GM21786 (cell line): ENCODE data around the gene F2RL3.

Source experiments
- ATAC-seq: cut with Tn5 transposase; IDR thresholded peaks from one replicate; pipeline ENCODE4 v1.9.1; 2021; ENCODE audit not compliant: unreplicated experiment

Gene F2RL3

DNA sequence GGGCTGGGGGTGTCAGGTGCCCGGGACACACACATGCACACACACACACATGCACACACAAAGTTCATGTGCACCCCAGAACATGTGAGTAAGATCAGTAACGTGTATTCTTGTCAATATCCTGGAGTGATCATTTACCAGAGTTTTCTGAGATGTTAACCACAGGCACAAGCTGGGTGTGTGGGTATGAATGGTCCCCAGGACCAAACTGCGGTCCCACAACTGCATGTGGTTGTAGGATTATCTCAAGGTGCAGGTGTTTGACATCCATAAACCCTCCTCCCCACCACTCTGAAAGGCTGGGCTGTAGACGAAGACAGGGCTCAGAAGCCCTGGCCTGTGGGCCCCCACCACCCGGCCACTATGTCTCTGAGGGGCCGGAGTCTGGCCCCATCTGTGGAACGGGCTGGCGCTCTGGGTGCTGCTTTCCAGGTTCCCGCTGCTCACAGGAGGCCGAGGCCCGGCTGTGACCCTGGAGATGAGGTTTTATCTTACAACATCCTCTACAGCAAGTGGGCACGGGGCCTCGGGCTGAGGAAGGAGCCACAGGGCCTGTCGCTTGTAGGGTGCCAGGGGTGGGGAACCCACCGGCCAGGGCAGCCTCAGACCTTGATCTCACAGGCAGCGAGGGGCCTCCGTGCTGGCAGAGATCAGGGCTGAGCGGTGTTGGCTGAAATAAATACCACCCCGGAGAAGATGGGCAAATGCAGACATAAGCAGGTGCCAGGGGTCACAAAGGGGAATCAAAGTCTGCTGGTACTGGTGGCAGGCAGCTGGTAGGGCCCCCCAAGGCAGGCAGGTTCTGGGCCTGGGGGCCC, 4.3 kb downstream of the F2RL3 start:
- no peak for ATAC-seq

DNA sequence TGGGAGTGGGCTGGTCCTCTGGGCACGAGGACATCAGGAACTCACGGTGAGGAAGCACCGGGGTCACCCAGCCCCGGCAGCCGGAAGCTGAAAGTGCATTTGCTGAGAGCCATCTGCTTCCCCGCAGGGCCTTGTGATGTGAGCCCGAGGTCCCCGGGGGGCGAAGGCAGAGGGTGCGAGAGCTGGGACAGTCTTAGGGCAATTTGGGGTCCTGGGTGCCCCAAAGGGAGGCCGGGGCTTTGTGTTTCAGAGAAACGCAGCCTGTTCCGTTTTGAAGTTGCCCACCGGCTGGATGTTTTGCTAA, 4.8 kb downstream of the F2RL3 start:
- ATAC-seq: no peak

DNA sequence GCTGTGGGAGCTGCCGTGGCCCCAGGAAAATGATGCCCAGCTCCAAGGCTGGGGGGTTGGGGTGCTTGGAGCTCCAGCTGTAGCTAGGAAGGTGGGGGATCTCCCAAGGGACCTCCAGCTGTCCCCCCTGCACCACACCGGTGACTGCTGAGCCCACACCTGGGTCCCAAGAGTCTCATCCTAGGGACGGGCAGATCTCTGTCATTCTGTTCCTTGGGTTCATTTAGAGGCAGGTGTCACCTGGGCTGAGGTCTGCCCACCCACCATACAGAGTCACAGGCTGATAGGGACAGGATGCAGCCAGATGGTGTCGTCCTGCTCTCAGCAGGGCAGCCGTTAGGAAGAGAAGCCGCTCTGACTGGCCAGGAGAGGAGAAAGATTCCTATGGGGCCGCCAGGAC, 5.3 kb downstream of the F2RL3 start:
- no peak for ATAC-seq

DNA sequence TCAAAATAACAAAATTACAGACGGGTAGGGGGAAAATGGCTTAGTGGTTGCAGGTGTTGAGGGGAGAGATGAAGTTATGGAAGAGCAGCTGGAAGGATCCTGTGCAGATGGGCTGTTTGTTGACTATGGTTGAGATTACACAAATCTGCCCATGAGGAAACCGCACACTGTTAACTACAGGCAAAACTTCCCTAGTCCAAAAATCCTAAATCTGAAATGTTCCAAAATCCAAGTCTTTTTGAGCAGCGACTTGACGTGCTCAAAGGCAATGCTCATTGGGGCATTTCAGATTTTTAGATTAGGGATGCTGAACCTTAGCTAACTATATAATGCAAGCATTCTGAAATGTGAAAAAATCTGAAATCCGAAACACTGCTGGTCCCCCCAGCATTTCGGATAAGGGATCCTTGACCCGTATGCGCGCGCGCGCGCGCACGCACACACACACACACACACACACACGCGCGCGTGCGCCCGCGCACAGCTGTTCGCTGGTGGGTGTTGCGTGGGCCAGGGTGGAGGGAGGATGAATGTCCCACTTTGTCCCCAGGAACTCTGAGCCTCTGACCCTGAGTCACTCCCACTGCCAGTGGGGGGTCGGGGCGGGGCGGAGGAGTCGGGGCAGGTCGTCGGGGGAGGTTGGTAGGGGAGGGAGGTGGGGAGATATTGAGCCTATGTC, 6.8 kb downstream of the F2RL3 start:
- no peak for ATAC-seq

DNA sequence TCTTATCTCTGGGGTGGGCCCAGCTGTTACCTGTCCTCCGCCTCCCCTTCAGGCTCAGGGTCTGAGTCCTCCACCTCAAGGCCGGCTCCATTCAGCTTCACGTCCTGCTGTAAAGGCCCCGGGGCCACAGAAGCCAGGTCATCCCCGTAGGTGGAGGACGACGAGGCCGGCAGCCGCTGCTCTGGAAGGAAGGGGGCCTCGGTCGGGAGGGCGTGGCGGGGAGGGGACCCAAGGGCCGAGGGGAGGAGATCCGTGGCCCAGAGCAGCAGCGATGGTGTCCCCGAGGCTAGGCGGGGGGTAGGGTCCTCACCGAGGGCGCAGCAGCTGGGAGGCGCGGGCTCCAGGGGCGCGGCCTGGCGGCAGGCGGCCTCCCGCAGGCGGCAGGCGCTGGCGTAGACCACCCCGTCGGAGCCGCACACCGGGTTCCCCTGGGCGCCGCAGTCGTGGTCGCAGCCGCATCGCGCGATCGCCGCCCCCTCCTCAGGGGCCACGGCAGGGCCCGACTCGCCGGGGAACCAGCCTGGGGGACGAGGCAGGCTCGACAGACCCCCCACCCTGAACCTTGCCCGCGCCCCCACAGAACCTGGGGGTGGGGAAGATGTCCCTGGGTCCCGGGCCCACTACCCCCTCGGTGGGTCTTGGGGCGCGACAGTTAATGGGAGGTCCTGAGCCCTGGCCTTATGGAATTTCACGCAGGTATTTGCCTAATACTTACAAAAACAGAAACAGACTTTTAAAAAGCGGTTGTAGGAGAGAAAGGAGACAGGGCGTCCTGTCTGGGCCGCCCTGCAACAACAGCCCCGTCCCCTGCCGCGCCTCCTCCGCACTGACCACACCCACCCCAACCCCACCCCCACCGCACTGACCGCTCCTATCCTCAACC, 7.6 kb downstream of the F2RL3 start:
- ATAC-seq: peak; percentile 18

DNA sequence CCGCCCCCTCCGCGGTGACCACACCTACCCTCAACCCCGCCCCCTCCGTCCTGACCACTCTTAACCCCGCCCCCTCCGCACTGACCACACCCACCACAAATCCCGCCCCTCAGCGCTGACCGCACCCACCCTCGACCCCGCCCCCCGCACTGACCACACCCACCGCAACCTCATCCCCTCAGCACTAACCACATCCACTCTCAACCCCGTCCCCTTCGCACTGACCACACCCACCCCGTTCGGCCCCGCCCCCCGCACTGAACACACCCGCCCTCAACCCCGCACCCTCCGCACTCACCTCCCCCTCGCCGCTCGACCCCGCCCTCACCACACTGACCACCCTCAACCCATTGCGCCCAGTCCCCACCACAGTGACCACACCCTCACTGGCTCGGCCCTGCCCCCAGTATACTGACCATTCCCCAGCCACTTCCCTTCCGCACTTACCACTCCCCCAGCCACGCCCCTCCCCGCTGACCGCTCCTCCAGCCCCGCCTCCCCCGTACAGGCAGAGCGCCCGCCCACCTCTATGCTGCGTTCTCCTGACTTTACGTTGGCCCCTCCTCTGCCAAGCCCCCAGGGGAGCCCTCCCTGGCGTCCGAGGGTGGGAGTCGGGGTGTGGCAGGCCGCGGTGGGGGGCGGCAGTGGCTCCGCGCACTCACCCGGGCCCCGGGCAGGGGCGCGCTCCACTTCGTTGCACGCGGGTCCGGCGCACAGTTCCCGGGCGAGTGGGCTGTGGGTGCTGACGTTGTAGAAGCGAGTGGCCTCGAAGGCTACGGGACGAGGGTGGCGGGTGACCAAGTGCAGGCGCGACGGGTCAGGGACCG, 8.4 kb downstream of the F2RL3 start:
- ATAC-seq: peak; percentile 43

DNA sequence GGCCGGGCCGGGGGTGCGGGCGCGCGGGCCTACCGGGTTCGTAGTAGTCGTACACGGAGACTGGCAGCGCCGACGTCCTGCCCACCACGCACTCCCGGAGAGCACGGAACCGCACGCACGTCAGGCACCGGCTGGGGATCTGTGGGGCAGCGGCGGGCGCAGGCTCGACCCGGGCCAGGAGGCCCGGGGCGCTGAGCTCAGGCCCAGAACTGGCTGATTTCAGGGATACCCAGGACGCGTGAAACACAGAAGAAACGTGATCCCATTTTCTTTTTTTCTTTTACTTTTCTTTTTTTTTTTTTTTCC, 9.0 kb downstream of the F2RL3 start:
- no peak for ATAC-seq

DNA sequence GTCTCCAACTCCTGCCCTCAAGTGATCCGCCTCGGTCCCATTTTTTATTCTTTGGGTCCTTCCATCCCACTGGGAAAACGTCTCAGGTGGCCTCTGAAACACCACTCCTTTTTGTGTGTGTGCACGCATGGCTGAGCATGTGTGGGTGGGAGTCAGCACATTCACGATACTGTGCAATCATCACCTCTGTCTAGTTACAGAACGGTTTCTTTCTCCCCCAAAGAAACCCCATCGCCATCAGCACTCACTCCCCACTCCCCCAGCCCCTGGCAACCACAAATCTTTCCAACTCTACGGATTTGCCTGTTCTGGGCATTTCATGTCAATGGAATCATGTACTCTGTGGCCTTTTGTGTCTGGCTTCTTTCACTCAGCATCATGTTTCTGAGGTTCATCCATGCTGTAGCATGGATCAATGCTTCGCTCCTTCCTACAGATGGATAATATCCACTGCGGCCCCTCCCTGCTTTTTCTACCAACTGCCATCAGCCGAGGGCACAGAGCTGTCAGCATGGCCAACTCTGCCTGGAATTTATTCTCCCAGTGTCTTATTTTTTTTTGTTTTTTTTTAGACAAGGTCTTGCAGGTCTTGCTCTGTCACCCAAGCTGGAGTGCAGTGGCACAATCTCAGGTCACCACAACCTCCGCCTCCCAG, 9.7 kb downstream of the F2RL3 start:
- ATAC-seq: no peak

DNA sequence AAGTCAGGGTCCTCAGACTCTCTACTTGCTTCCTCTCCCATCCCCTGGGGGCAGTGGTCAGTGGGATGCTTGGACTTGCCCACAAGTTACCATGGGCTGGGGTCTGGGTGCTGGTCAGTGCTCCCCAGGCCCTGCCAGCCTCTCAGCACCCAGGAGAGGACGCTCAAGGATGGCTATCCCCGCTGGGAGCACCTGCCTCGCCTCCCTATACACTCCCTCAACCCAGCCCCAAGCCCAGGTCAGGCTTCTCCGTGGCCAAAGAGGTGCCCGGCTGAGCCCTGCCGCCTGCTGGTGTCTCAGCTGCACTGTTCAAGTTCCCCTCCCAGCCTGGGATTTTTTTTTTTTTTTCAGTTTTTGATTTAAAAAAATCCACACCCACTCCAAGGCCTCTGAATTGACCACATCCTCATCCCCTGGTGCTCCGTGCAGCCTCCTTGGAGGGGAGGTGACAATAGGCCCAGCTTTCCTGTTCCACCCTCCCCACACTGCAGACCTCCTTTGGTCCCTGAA, 10.8 kb downstream of the F2RL3 start:
- no peak for ATAC-seq

DNA sequence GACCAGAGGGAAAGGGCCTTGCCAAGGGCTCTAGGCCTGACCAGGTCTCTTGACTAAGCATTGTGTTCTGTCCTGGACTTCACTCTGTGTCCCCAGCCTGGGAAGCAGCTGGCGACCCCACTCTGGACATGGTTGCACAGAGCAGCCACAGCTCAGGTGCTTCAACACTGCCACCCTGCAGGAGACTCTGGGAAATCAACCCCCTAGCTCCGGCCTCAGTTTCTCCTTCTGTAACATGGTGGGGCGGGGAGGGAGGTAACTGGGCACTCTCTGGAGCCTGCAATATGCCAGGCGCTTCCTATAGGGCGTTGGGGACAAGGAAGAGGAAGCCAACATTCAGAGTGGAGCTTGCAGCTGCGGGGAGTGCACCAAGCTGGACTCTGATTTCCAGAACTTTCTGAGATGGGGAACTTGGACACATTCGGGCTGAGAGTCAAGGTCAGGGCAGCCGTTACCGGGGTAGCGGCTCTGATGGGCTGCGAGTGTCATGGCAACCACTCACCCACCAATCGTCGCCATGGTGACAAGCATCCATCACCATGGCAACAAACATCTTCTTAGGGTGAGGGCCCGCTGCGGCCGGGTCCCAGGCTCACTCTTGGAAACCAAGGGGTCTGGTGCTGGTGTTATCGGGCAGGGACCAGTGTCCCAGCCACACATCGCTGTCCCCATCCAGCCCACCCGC, 12.8 kb downstream of the F2RL3 start:
- ATAC-seq: no peak

DNA sequence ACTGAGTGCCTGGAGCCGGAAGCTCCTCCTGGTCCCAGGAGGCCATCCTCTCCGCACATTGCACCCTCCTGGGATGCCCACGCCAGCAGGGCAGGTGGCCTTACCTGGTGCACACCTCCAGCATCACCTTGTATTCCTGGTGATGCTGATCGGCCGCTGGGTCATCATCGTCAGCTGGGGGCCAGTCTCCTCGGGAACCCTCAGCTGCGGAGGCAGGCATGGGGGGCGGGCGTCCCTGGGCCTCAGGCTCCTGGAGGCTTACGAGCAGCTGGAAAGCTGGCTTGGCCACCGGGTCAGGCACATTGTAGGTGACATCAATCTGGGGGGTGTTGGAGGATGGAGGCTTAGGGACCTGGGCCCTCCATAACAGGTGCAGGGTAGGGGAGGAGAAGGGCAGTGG, 13.7 kb downstream of the F2RL3 start:
- ATAC-seq: no peak

DNA sequence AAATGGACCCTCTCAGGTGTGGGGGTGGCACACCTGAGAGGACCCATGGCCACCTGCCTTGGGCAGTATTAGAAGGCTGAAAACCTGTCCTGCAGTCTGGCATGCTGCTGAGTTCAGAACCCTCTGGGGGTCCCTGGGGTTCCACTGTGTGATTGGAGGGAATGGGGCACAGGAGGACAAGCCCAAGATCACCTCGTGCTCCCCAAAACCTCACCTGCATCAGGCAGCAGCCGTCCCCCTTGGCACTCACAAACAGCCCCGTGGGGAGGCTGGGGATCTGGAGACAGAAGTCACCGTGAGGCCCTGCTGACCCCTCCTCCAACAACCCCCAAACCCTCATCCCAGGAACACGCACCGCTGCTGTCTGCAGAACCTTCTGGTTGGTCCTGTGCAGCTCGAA, 14.5 kb downstream of the F2RL3 start:
- no peak for ATAC-seq

DNA sequence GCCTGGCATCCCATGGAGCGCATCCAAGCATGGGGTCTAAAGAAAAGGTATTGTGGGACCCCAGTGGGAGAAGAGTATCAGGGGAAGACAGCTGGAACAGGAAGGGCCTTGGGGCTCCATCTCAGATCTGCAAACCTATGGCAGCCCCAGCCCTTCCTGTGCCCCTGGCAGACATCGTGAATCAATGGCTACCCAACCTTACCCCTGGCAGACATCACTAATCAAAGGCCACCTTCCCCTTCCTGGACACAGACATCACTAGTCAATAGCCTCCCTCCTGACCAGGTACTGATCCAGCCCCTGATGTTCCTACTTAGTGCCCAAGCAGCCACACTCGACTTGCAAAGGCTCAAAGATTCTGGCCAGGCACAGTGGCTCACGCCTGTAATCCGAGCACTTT, 15.8 kb downstream of the F2RL3 start:
- ATAC-seq: no peak

DNA sequence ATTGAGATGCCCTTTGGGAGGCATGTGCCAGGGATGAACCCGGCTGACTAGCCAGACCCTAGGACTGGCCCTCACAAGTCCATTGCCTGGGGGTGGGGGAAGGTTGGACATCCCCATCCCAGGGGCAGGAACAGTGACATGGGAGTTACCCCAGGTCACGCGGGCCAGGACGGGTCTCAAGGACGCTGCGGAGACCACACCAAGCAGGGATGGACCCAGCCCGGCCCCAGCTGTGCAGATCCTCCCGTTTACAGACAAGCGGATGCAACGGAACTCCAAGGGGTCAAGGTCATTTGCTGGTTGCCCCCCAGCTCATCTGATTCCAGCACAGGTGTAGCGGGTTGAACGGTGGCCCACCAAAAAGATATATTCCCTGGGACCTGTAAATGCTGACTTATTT, 20.0 kb downstream of the F2RL3 start:
- ATAC-seq: no peak

DNA sequence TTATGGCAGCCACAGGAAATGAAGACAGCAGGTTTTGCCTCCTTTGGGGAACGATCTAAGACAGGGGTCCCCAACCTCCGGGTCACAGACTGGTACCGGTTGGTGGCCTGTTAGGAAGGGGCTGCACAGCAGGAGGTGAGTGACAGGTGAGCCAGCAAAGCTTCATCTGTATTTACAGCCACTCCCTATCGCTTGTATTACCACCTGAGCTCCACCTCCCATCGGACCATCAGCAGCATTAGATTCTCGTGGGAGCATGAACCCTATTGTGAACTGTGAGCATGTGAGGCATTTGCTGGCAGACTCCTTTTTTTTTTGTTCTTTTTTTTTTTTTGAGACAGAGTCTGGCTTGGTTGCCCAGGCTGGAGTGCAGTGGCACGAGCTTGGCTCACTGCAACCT, 22.2 kb downstream of the F2RL3 start:
- ATAC-seq: no peak

DNA sequence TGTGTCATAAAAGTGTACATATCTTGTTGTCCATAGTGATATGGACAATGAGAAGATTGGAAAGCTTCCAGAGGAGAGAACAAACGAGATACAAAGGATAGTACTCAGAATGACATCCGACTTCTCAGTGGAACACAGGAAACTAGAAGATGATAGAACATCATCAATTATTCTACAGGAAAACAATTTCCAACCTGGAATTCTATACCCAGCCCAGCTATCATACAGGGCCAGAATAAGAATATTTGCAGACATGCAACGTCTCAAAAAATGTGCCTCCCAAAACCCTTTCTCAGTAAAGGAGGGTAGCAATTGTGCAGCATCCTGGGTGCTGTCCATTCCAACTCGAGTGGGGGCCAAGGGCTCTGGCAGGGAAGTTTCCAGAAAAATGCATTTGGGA, 24.0 kb downstream of the F2RL3 start:
- no peak for ATAC-seq

DNA sequence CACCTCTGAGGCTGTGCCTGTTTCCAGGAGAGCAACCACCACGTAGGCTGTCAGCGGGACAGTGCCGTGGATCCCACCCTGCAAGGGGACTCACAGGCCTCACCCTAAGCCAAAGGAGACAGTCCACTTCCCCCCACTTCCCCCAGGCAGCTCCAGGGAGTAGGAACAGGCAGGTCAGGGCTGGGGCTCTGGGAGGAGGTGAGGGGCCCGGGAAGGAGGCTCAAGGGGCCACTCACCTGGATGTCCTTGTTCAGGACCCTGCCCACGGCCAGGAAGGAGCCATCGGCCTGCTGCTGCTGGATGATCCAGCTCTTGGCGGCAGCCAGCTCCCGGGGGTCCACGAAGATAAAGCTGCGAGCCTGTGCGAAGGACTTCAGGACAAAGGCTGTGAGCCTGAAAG, 25.6 kb downstream of the F2RL3 start:
- ATAC-seq: no peak

DNA sequence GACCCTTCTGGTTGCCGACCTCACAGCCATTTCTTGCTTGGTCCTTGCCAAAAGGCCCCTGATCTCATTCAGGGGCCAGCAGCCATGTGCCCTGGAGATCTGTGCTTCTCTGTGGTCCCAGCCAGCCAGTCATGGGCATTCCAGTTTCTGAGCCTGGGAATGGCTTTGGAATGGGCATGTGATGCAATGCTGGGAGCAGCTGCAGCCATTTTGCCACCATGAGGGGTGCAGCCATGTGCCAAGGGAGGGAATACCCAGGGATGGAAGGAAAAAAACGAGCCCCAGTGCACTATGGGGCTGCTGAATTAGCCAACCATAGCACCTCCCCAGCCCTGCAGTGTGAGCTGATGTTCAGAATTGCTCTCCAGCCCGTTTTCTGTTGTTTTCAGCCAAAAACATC, 26.3 kb downstream of the F2RL3 start:
- no peak for ATAC-seq

DNA sequence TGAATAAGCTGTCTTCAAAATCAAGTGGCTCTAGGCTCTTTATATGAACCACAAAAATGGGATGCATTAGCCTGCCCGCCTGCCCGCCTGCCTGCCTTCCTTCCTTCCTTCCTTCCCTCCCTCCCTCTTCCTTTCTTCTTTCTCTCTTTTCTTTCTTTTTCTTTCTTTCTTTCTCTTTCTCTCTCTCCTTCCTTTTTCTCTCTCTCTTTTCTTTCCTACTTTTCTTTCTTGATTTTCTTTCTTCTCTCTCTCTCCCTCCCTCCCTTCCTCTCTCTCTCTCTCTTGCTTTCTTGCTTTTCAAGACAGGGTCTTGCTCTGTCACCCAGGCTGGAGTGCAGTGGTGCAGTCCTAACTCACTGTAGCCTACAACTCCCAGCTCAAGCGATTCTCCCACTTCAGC, 26.9 kb downstream of the F2RL3 start:
- no peak for ATAC-seq

DNA sequence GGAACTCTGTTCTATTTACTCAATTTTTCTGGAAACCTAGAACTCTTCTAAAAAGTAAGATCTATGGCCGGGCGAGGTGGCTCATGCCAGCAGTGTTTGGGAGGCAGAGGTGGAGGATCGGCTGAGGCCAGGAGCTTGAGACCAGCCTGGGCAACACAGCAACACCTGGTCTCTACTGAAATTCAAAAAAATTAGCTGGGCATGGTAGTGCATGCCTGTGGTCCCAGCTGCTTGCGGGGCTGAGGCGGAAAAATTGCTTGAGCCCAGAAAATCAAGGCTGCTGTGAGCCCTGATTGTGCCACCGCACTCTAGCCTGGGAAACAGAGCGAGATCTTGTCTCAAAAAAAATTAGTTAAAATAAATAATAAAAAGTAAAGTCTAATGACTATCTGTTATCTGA, 28.6 kb downstream of the F2RL3 start:
- no peak for ATAC-seq
